Muscle of leg (tissue), 11 donors: ENCODE data around the gene AQP7. TPM values are rescaled to one million over a fixed set of nuclear protein-coding genes. Genes with fewer than 3 reads are reported as not detected.

Source experiments
- DNase-seq: peaks from one replicate; pipeline ENCODE4 v3.0.0; 2013
- H3K27ac ChIP-seq: one replicate; pipeline ENCODE4 v1.5.1; 2013; ENCODE audit warnings: mild to moderate bottlenecking, low read length, control low read depth
- H3K27me3 ChIP-seq: one replicate; pipeline ENCODE4 v1.6.1; 2013; ENCODE audit warnings: low read length; ENCODE audit not compliant: control insufficient read depth, insufficient read depth
- H3K36me3 ChIP-seq: one replicate; pipeline ENCODE4 v1.6.1; 2013; ENCODE audit warnings: low read length; ENCODE audit not compliant: control insufficient read depth, insufficient read depth
- H3K4me1 ChIP-seq: one replicate; pipeline ENCODE4 v1.6.1; 2013; ENCODE audit warnings: low read length; ENCODE audit not compliant: control insufficient read depth, insufficient read depth
- H3K4me3 ChIP-seq: one replicate; pipeline ENCODE4 v1.5.1; 2013; ENCODE audit warnings: low read length, control low read depth
- H3K9me3 ChIP-seq: replicated peaks from 2 replicates; pipeline ENCODE4 v1.6.1; 2013; ENCODE audit warnings: low read depth, low read length; ENCODE audit not compliant: control insufficient read depth
- WGBS: methylation state at CpG from one replicate; pipeline ENCODE4 v1.1.5; 2013; ENCODE audit warnings: missing lambda C conversion rate; ENCODE audit not compliant: insufficient coverage; 5-methylcytosine and 5-hydroxymethylcytosine counted together
- polyA plus RNA-seq, 8 donors: library from polyadenylated mRNA; unstranded; fragments of 120-200 nt; gene quantifications; one replicate each; pipeline versions ENCODE4 v1.2.1 to v1.2.3, GENCODE V29; 2013; ENCODE audit warnings: inconsistent platforms in 1 of 8, low replicate concordance in 1 of 8; ENCODE audit not compliant: insufficient read length in 8 of 8, insufficient read depth in 1 of 8
- total RNA-seq: library from RNA; stranded (reverse); fragments of 120-200 nt; gene quantifications from one replicate; pipeline ENCODE4 v1.2.4, GENCODE V29; 2013

AQP7 gene
- total and polyA plus RNA-seq, 9 donors, result 0.93 to 4.4 (median 1.5) TPM

- peaks cover 8% of the 10 kb centered on the region for H3K36me3 ChIP-seq
- H3K4me3 ChIP-seq, result no peak overlapping the region
- H3K27me3 ChIP-seq, result peaks cover 7% of the 10 kb centered on the region
- no peaks in the 10 kb centered on the region for H3K9me3 ChIP-seq
- WGBS, result 78% methylated on average over 4 of the region's 9 CpGs
- DNase-seq, result no peak
- H3K27ac ChIP-seq, result no peak overlapping the region
- peaks cover 38% of the 10 kb centered on the region for H3K4me1 ChIP-seq
Observed at GRCh38 chr9:33443047-33443446, 40.7 kb upstream of the AQP7 start.

DNA sequence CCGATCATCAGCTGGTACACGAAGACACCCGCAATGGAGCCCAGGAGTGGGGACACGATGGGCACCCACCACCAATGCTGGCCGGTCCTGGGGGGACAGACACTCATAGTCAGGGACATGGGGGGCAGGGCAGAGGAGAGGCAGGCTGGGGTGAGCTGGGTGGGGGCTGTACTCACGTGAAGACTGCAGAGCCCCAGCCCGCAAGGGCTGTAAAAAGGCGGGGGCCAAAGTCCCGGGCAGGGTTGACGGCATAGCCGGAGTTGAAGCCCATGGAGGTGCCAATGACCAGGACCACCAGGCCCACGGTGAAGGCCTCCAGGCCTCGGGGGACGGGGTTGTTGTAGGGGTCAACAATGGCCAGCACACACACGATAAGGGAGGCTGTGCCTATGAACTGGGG, 39.8 kb upstream of the AQP7 start:
- 94% methylated on average over 11 of the region's 15 CpGs for WGBS
- Histone ChIP-seq H3K27me3 (peaks cover 3% of the 10 kb centered on the region), H3K4me1 (peaks cover 30% of the 10 kb centered on the region), H3K27ac (no peak overlapping the region), H3K36me3 (peaks cover 8% of the 10 kb centered on the region), H3K9me3 (no peaks in the 10 kb centered on the region), H3K4me3 (no peak overlapping the region)
- DNase-seq, result no peak

GRCh38 chr9:33440609-33441008, 38.2 kb upstream of the AQP7 start:
- H3K9me3 ChIP-seq, result no peaks in the 10 kb centered on the region
- no peak for DNase-seq
- 100% methylated on average over 1 of the region's 1 CpG for WGBS

DNA sequence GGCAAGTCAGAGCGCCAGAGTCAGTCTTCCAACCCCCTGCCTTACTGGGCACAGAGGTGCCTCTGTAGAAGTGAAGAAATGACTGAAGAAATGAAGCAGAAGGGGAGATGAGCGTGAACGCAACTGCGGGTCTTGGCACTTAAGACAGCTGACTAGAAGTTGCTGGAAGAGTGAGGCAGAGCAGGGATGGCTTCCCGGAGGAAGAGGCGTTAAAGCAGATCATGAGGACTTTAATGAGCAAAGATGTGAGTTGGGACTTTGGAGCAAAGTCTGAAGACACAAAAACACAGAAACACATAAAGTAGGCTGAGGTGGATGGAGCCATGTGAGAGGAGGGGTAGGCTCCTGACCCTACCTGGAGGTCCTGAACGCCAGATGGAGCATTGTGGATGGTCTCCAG, 37.8 kb upstream of the AQP7 start:
- Histone ChIP-seq H3K36me3 (peaks cover 8% of the 10 kb centered on the region), H3K27me3 (peaks cover 3% of the 10 kb centered on the region), H3K4me1 (peaks cover 27% of the 10 kb centered on the region), H3K27ac (no peak overlapping the region), H3K4me3 (no peak overlapping the region), H3K9me3 (no peaks in the 10 kb centered on the region)
- 79% methylated on average over 7 of the region's 7 CpGs for WGBS
- DNase-seq, result no peak

More at GRCh38 chr9:33440609-33441008, 38.2 kb upstream of the AQP7 start:
- Histone ChIP-seq H3K27ac (no peak overlapping the region), H3K27me3 (peaks cover 3% of the 10 kb centered on the region), H3K4me3 (no peak overlapping the region), H3K4me1 (peaks cover 27% of the 10 kb centered on the region), H3K36me3 (peaks cover 8% of the 10 kb centered on the region)

GRCh38 chr9:33439731-33440130, 37.4 kb upstream of the AQP7 start:
- DNase-seq, result no peak
- peaks cover 28% of the 10 kb centered on the region for H3K4me1 ChIP-seq
- H3K27ac ChIP-seq, result no peak overlapping the region
- H3K36me3 ChIP-seq, result peaks cover 8% of the 10 kb centered on the region
- no peaks in the 10 kb centered on the region for H3K9me3 ChIP-seq
- H3K4me3 ChIP-seq, result no peak overlapping the region
- 72% methylated on average over 3 of the region's 6 CpGs for WGBS
- peaks cover 1% of the 10 kb centered on the region for H3K27me3 ChIP-seq

- Histone ChIP-seq H3K27ac (no peak overlapping the region), H3K4me1 (peaks cover 34% of the 10 kb centered on the region), H3K4me3 (no peak overlapping the region), H3K27me3 (no peaks in the 10 kb centered on the region), H3K9me3 (no peaks in the 10 kb centered on the region), H3K36me3 (peaks cover 8% of the 10 kb centered on the region)
- DNase-seq, result no peak
- 48% methylated on average over 3 of the region's 7 CpGs for WGBS
Observed at GRCh38 chr9:33438926-33439680, 36.7 kb upstream of the AQP7 start.

DNA sequence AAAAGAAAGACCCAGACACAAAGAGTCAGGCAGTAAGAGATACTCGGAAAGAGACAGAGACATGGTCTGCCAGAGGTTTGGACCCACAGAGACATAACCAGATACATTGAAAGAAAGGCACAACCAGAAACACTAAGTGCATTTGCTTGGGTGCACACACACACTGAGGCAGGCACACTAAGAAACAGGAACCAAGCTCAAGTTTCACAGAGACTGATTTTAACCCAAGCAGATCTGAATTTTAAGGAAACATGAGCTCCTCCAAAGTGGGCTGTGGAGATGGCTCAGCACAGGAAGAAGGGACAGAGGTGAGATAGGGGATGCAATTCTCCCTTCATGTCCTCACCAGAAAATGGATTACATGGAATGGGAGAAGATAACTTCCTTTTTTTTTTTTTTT, 35.5 kb upstream of the AQP7 start:
- Histone ChIP-seq H3K27me3 (no peaks in the 10 kb centered on the region), H3K4me3 (no peak overlapping the region), H3K9me3 (no peaks in the 10 kb centered on the region), H3K27ac (no peak overlapping the region), H3K4me1 (peaks cover 34% of the 10 kb centered on the region), H3K36me3 (peaks cover 2% of the 10 kb centered on the region)
- no peak for DNase-seq
- 67% methylated on average over 1 of the region's 1 CpG for WGBS

GRCh38 chr9:33437205-33437604, 34.8 kb upstream of the AQP7 start:
- no peak for DNase-seq
- no peaks in the 10 kb centered on the region for H3K9me3 ChIP-seq
- H3K36me3 ChIP-seq, result no peaks in the 10 kb centered on the region
- no peak overlapping the region for H3K4me3 ChIP-seq
- WGBS, result no CpG with 5 or more reads among the region's 2 CpGs
- no peak overlapping the region for H3K27ac ChIP-seq
- no peaks in the 10 kb centered on the region for H3K27me3 ChIP-seq
- peaks cover 34% of the 10 kb centered on the region for H3K4me1 ChIP-seq

DNA sequence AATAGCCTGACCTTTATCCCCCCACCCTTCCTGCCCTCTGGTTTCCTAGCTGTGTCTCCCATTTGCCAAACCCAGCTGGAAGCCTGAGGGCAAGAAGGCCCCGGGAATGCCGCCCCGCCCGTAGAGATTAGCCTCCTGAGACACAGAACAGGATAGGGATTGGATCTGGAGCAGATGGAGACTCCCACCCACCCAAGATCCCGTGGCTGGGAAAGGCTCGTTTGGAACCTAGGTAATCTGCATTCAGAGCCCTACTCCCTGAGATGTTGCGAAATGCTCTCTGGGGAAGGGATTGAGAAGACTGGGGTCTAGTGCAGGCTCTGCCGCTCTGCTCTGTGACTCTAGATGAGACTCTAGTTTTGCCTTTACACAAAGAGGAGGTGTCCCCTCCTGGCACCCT, 34.1 kb upstream of the AQP7 start:
- no CpG with 5 or more reads among the region's 8 CpGs for WGBS
- H3K27ac ChIP-seq, result no peak overlapping the region
- H3K27me3 ChIP-seq, result no peaks in the 10 kb centered on the region
- no peak overlapping the region for H3K4me3 ChIP-seq
- no peaks in the 10 kb centered on the region for H3K9me3 ChIP-seq
- DNase-seq, result no peak
- H3K4me1 ChIP-seq, result peaks cover 34% of the 10 kb centered on the region
- H3K36me3 ChIP-seq, result no peaks in the 10 kb centered on the region

DNA sequence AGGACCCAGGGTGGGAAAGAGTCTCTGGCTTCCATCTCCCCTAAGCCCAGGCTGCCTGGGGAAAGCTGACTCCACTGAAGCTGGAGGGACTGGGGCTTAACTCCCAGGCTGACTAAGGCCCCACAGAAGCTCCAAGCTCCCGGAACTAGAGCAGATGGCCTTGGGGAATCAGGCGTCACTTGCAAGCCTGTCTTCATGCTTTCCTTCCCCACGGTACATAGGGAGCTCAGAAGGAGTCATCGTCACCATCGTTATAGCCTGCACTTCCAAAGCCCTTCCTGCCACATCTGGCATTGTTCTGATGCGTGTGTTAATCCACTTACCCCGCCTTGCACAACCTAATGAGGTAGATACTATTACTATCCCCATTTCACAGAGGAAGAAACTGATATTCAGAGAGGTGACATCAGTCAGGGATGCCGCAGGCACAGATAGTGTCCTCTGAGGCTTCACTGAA, 33.5 kb upstream of the AQP7 start:
- Histone ChIP-seq H3K36me3 (no peaks in the 10 kb centered on the region), H3K4me1 (peaks cover 34% of the 10 kb centered on the region), H3K4me3 (no peak overlapping the region), H3K27me3 (no peaks in the 10 kb centered on the region), H3K27ac (no peak overlapping the region), H3K9me3 (no peaks in the 10 kb centered on the region)
- DNase-seq, result no peak
- 40% methylated on average over 6 of the region's 8 CpGs for WGBS
